HG03045 (cell line): Measurements from ENCODE around the gene OST4.
"Not testable (repeated sequence)": the region's sequence is repeated elsewhere in the genome, so short reads cannot be mapped to it uniquely, and the experiment has no call there.

ENCODE experiments used
- ATAC-seq: cut with Tn5 transposase; IDR thresholded peaks from one replicate; pipeline ENCODE4 v1.9.1; 2021; ENCODE audit warnings: mild to moderate bottlenecking, moderate library complexity; ENCODE audit not compliant: unreplicated experiment

The OST4 gene

GRCh38 chr2:27071277-27071989 is at the start of gene OST4:
OST4 (minus strand) TSS chr2:27071654.
- peak; percentile 85 for ATAC-seq

GRCh38 chr2:27119330-27119670 is 47.8 kb upstream of the OST4 start:
- not testable (repeated sequence) for ATAC-seq

GRCh38 chr2:27118525-27119329 is 47.3 kb upstream of the OST4 start, which contains the start of gene CGREF1:
CGREF1 (minus strand) TSS chr2:27119128; CDS start chr2:27104366, 14,762 bp downstream.
- ATAC-seq = no peak

GRCh38 chr2:27117995-27118524 is 46.6 kb upstream of the OST4 start:
- ATAC-seq = no peak

- ATAC-seq = no peak
Observed at GRCh38 chr2:27115519-27115918, 44.1 kb upstream of the OST4 start.

GRCh38 chr2:27111392-27112078 is 40.1 kb upstream of the OST4 start:
- ATAC-seq = not testable (repeated sequence)

- ATAC-seq = not testable (repeated sequence)
Observed at GRCh38 chr2:27110603-27111352, 39.3 kb upstream of the OST4 start.

- ATAC-seq = no peak
Observed at GRCh38 chr2:27109083-27109482, 37.6 kb upstream of the OST4 start.

- ATAC-seq = no peak
Observed at GRCh38 chr2:27108221-27108620, 36.8 kb upstream of the OST4 start.

- ATAC-seq = no peak
Observed at GRCh38 chr2:27105981-27106380, 34.5 kb upstream of the OST4 start.

- no peak for ATAC-seq
Observed at GRCh38 chr2:27102329-27102728, 30.9 kb upstream of the OST4 start.

GRCh38 chr2:27100036-27100435 is 28.6 kb upstream of the OST4 start:
- no peak for ATAC-seq

GRCh38 chr2:27099334-27099955 is 28.0 kb upstream of the OST4 start:
- no peak for ATAC-seq

GRCh38 chr2:27097341-27097740 is 25.9 kb upstream of the OST4 start:
- no peak for ATAC-seq

GRCh38 chr2:27096748-27097297 is 25.4 kb upstream of the OST4 start:
- ATAC-seq = no peak

GRCh38 chr2:27095745-27096651 is 24.5 kb upstream of the OST4 start:
- ATAC-seq = no peak

GRCh38 chr2:27095427-27095744 is 23.9 kb upstream of the OST4 start:
- ATAC-seq = no peak

GRCh38 chr2:27094353-27094984 is 23.0 kb upstream of the OST4 start:
- no peak for ATAC-seq
